Gastroesophageal sphincter (tissue), 3 donors: ENCODE measurements around the gene SLC15A2.

Experiments
- CTCF ChIP-seq, 4 experiments: fragments of 200-600 bp in 2 of 4; fragments of 450-650 bp in 2 of 4; sonication (generic) in 1 of 4; IDR thresholded peaks; one replicate each; pipeline ENCODE4 v1.5.1; 2017 to 2019; ENCODE audit warnings: antibody characterized with exemption in 4 of 4, mild to moderate bottlenecking in 2 of 4, moderate library complexity in 2 of 4
- EP300 ChIP-seq: sonication (generic); formaldehyde crosslinking; IDR thresholded peaks from one replicate; pipeline ENCODE4 v1.6.1; 2017; ENCODE audit warnings: antibody characterized with exemption, mild to moderate bottlenecking
- POLR2A ChIP-seq, 2 donors: fragments of 450-650 bp; IDR thresholded peaks; one replicate each; pipeline ENCODE4 v1.6.1; 2017; ENCODE audit warnings: antibody characterized with exemption in 2 of 2, mild to moderate bottlenecking in 2 of 2, moderate library complexity in 1 of 2
- POLR2AphosphoS5 ChIP-seq: sonication (generic); formaldehyde crosslinking; IDR thresholded peaks from one replicate; pipeline ENCODE4 v1.6.1; 2017; ENCODE audit warnings: antibody characterized with exemption

- TF ChIP-seq CTCF (IDR thresholded peaks at IDR 0.05) (no peak), POLR2AphosphoS5 (no peak), POLR2A (IDR thresholded peaks at IDR 0.05) (no peak), EP300 (no peak)
Observed at GRCh38 chr3:121961283-121961682, 67.1 kb downstream of the SLC15A2 start.
